ENCODE data around the gene SUMO4. TPM values are rescaled to one million over a fixed set of nuclear protein-coding genes. Genes with fewer than 3 reads are reported as not detected.
"Not testable (repeated sequence)": the region's sequence is repeated elsewhere in the genome, so short reads cannot be mapped to it uniquely, and the experiment has no call there.

The SUMO4 gene
- total and polyA plus RNA-seq, 11 donors, result 0.26 to 1.5 (median 0.53) TPM; not detected in 2

- TF ChIP-seq CTCF (IDR thresholded peaks at IDR 0.05), result no peak
- TF ChIP-seq POLR2A (IDR thresholded peaks at IDR 0.05), result no peak
- H3K36me3 ChIP-seq, result no peaks in the 10 kb centered on the region
- DNase-seq (no peak), ATAC-seq (no peak)
- no peaks in the 10 kb centered on the region for H3K9me3 ChIP-seq
- H3K27ac ChIP-seq, result no peak overlapping the region
- H3K4me3 ChIP-seq, result no peak overlapping the region
- peaks cover 0 to 26% (median 8%) of the 10 kb centered on the region in 9 donors for H3K27me3 ChIP-seq
- WGBS, 4 donors, result 48 to 60% (median 55%) methylated on average over 8 of the region's 8 CpGs
- intact Hi-C loops (cut with DNase I), result no loop called here
- H3K4me1 ChIP-seq, result no peaks in the 10 kb centered on the region
Measured at GRCh38 chr6:149443411-149444181, 43.5 kb downstream of the SUMO4 start.

GRCh38 chr6:149444360-149445094, 44.5 kb downstream of the SUMO4 start:
- intact Hi-C loops (cut with DNase I); H3K9me3 ChIP-seq; H3K4me1 ChIP-seq; ATAC-seq; H3K36me3 ChIP-seq; H3K27ac ChIP-seq; DNase-seq; H3K4me3 ChIP-seq: not testable (repeated sequence)
- WGBS, 4 donors, result 65 to 93% (median 82%) methylated on average over 3 of the region's 3 CpGs
- H3K27me3 ChIP-seq, result peaks cover 0 to 32% (median 8%) of the 10 kb centered on the region in 9 donors

GRCh38 chr6:149445095-149445466, 45.0 kb downstream of the SUMO4 start:
- 65 to 100% (median 80%) methylated on average over 1 to 6 of the region's 6 CpGs for WGBS, 4 donors

GRCh38 chr6:149445573-149445972, 45.5 kb downstream of the SUMO4 start:
- Histone ChIP-seq H3K36me3 (no peaks in the 10 kb centered on the region), H3K4me1 (peaks cover 0 to 6% (median 4%) of the 10 kb centered on the region in 12 donors), H3K9me3 (no peaks in the 10 kb centered on the region), H3K27me3 (peaks cover 0 to 37% (median 14%) of the 10 kb centered on the region in 9 donors), H3K4me3 (no peak overlapping the region), H3K27ac (no peak overlapping the region)
- no peak for TF ChIP-seq CTCF (IDR thresholded peaks at IDR 0.05)
- no peak for TF ChIP-seq POLR2A (IDR thresholded peaks at IDR 0.05)
- WGBS, 4 donors, result 92 to 96% (median 94%) methylated on average over 7 of the region's 7 CpGs
- ATAC-seq (no peak), DNase-seq (no peak)
- intact Hi-C loops (cut with DNase I), result no loop called here

More at GRCh38 chr6:149445095-149445466, 45.0 kb downstream of the SUMO4 start:
- Histone ChIP-seq H3K36me3 (no peaks in the 10 kb centered on the region), H3K27me3 (peaks cover 0 to 32% (median 10%) of the 10 kb centered on the region in 9 donors), H3K27ac (no peak overlapping the region), H3K4me3 (no peak overlapping the region), H3K4me1 (peaks cover 0 to 2% (median 0%) of the 10 kb centered on the region in 12 donors), H3K9me3 (no peaks in the 10 kb centered on the region)
- ATAC-seq, result peak in 3 of 4 donors; percentile 34 to 45 (median 35)
- DNase-seq, result no peak
- intact Hi-C loops (cut with DNase I), result no loop called here
- TF ChIP-seq POLR2A (IDR thresholded peaks at IDR 0.05) (no peak), CTCF (IDR thresholded peaks at IDR 0.05) (no peak)
